ENCODE data around the gene CACNA1A.

CACNA1A gene

GRCh38 chr19:13301627-13302334 lies 204.5 kb downstream of the CACNA1A start:
- DNase-seq, result no peak

GRCh38 chr19:13300421-13301030 lies 205.8 kb downstream of the CACNA1A start:
- no peak for DNase-seq

GRCh38 chr19:13299838-13300237 lies 206.4 kb downstream of the CACNA1A start:
- DNase-seq, result no peak

GRCh38 chr19:13298565-13299481 lies 207.5 kb downstream of the CACNA1A start:
- DNase-seq, result no peak

- no peak for DNase-seq
Observed at GRCh38 chr19:13297023-13297422, 209.3 kb downstream of the CACNA1A start.

GRCh38 chr19:13294812-13295567 lies 211.3 kb downstream of the CACNA1A start:
- DNase-seq, result no peak

GRCh38 chr19:13291913-13292312 lies 214.4 kb downstream of the CACNA1A start:
- DNase-seq, result no peak

- no peak for DNase-seq
Observed at GRCh38 chr19:13290741-13291140, 215.5 kb downstream of the CACNA1A start.

- no peak for DNase-seq
Observed at GRCh38 chr19:13289295-13289694, 217.0 kb downstream of the CACNA1A start.

- DNase-seq, result no peak
Observed at GRCh38 chr19:13286195-13286985, 219.9 kb downstream of the CACNA1A start.

GRCh38 chr19:13284929-13285928 lies 221.1 kb downstream of the CACNA1A start:
- DNase-seq, result no peak

GRCh38 chr19:13283871-13284270 lies 222.4 kb downstream of the CACNA1A start:
- no peak for DNase-seq

GRCh38 chr19:13282486-13283065 lies 223.7 kb downstream of the CACNA1A start:
- no peak for DNase-seq

- no peak for DNase-seq
Observed at GRCh38 chr19:13281567-13282291, 224.6 kb downstream of the CACNA1A start.

- DNase-seq, result peak; percentile 53
Observed at GRCh38 chr19:13277104-13277809, 229.0 kb downstream of the CACNA1A start.

- no peak for DNase-seq
Observed at GRCh38 chr19:13275016-13275722, 231.1 kb downstream of the CACNA1A start.

GRCh38 chr19:13270514-13271105 lies 235.7 kb downstream of the CACNA1A start:
- no peak for DNase-seq

GRCh38 chr19:13269348-13269747 lies 236.9 kb downstream of the CACNA1A start:
- no peak for DNase-seq
